GM12873 (cell line): Measurements from ENCODE around the gene LSM10.

ENCODE experiments used
- CTCF ChIP-seq: IDR thresholded peaks from 2 replicates; pipeline ENCODE4 v1.5.1; 2012; ENCODE audit warnings: low read depth, mild to moderate bottlenecking, moderate library complexity, low read length, control low read depth; ENCODE audit not compliant: insufficient read depth; ENCODE audit errors: missing control alignments

Gene LSM10

GRCh38 chr1:36359383-36359782, 38.3 kb downstream of the LSM10 start:
- no peak for TF ChIP-seq CTCF

GRCh38 chr1:36358514-36359084, 39.1 kb downstream of the LSM10 start:
- no peak for TF ChIP-seq CTCF

- TF ChIP-seq CTCF, result no peak
Observed at GRCh38 chr1:36355811-36356210, 41.9 kb downstream of the LSM10 start.

- TF ChIP-seq CTCF, result no peak
Observed at GRCh38 chr1:36354486-36354885, 43.2 kb downstream of the LSM10 start.

GRCh38 chr1:36352910-36353878, 44.5 kb downstream of the LSM10 start:
- TF ChIP-seq CTCF, result no peak

GRCh38 chr1:36352125-36352909, 45.4 kb downstream of the LSM10 start:
- TF ChIP-seq CTCF, result no peak
